ENCODE measurements around the gene REV1.

DNA sequence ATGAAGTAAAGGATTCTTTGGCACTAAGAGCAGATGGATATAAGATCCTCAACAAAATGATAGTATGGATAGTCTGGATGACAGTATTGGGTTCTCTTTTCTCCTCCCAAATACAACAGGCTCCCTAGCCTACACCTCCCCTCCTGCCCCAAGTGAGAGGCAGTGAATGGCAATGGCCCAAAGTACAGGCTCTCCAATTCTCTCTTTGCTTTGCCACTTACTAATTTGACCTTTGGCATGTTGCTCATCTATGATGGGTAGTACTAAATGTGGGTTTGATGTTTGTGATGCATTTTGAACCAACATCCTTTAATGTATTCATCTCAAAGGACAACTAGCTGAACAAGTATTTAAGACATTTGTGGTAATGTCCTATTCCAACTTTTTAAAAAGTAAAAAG, 86.7 kb downstream of the REV1 start:
- TF ChIP-seq, protein P1, sequence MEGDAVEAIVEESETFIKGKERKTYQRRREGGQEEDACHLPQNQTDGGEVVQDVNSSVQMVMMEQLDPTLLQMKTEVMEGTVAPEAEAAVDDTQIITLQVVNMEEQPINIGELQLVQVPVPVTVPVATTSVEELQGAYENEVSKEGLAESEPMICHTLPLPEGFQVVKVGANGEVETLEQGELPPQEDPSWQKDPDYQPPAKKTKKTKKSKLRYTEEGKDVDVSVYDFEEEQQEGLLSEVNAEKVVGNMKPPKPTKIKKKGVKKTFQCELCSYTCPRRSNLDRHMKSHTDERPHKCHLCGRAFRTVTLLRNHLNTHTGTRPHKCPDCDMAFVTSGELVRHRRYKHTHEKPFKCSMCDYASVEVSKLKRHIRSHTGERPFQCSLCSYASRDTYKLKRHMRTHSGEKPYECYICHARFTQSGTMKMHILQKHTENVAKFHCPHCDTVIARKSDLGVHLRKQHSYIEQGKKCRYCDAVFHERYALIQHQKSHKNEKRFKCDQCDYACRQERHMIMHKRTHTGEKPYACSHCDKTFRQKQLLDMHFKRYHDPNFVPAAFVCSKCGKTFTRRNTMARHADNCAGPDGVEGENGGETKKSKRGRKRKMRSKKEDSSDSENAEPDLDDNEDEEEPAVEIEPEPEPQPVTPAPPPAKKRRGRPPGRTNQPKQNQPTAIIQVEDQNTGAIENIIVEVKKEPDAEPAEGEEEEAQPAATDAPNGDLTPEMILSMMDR (IDR thresholded peaks at IDR 0.05) = no peak
- TF ChIP-seq POLR2A (IDR thresholded peaks at IDR 0.05) = no peak

Data from adrenal gland (tissue), 5 donors.